Measurements from ENCODE around the gene GMPPA. TPM values are rescaled to one million over a fixed set of nuclear protein-coding genes. Genes with fewer than 3 reads are reported as not detected.

GMPPA gene
- total RNA-seq, 4 donors from 2014 or later, result 26.5 to 50.6 (median 42.6) TPM

DNA sequence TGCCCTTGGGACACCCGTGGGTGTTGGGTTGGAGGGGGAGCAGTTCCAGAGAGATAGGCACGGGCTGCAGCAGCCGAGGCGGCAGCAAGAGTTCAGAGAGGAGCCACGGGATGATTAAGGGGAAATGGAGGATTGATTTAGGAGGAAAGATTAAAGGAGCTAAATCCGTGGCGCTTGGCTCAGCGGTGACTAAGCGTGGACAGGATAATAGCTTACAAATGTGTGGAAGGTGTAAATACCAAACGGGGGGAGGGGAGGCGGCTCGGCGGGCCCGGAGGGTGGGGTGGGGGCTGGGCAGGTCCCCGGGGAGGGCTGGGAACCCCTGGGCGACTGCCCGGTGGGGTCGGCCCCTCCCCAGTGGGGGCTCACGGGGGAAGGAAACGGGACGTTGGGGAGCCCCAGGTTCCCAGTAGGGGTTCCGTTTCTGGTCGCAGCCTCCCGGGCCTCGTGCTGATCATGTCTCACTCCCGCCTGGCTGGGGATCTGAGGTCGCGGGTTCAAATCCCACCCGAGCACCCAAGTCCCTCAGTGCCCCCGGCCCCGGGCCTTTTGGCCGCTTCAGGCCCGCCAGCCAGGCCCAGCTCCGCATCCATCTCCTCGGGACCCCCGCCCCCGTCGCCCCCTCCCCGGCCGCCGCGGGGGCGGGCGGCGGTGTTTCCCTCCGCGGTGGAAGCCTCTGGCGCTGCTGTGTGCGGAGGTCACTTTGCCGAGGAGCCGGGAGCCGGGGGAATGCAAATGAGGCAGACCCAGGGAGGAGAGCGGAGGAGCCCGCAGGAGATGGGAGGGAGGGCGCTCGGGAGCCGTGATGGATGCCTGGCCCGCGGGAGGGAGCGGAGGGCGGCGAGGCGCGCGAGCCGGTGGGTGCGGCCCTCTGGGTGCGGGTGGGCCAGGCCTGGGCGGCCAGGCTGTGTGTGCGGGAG, 23.7 kb downstream of the GMPPA start:
- Histone ChIP-seq H3K27ac (no peak overlapping the region), H3K4me3 (replicated peaks in 1 of 3) (no peak overlapping the region)
- DNase-seq, result no peak

DNA sequence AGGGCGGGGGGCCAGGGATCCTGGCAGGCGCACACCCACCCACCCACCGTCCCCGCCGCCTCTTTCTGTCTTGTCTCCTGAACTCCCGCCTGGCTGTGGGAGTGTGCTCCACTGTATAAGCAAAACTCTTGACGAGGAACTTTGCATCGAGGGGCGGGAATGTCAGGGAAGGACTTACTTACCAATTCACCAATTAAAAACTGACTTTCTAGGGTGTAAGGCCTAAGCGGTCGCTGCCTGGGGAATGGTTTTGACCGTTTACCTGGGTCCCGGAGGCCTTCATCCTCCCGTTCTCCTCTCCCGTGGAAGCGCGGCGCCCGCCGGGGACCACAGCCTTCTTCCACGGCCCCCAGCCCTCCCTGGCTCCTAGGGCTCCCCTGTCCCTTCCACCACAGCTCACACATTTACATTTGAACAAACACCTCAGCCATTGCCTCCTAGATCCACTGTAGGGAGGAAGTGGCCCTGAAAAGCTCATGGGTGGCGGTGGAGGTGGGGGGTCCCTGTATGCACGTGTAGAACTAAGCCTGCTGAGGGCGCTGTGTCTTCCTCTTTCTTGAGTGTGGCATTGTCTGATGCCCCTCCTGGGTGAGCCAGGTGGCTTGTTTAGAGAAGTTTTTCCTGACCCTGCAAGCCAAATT, 24.5 kb downstream of the GMPPA start:
- intact Hi-C loops (cut with DNase I), result no loop called here
- TF ChIP-seq, protein P1, sequence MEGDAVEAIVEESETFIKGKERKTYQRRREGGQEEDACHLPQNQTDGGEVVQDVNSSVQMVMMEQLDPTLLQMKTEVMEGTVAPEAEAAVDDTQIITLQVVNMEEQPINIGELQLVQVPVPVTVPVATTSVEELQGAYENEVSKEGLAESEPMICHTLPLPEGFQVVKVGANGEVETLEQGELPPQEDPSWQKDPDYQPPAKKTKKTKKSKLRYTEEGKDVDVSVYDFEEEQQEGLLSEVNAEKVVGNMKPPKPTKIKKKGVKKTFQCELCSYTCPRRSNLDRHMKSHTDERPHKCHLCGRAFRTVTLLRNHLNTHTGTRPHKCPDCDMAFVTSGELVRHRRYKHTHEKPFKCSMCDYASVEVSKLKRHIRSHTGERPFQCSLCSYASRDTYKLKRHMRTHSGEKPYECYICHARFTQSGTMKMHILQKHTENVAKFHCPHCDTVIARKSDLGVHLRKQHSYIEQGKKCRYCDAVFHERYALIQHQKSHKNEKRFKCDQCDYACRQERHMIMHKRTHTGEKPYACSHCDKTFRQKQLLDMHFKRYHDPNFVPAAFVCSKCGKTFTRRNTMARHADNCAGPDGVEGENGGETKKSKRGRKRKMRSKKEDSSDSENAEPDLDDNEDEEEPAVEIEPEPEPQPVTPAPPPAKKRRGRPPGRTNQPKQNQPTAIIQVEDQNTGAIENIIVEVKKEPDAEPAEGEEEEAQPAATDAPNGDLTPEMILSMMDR (IDR thresholded peaks at IDR 0.05), result no peak
- TF ChIP-seq POLR2A (IDR thresholded peaks at IDR 0.05), result no peak
- DNase-seq, result no peak
- Histone ChIP-seq H3K36me3 (no peaks in the 10 kb centered on the region), H3K27ac (no peak overlapping the region), H3K9me3 (no peaks in the 10 kb centered on the region), H3K27me3 (peaks cover 18% of the 10 kb centered on the region), H3K4me1 (peaks cover 10 to 16% of the 10 kb centered on the region in 2 donors), H3K4me3 (replicated peaks in 1 of 3) (no peak overlapping the region)
- WGBS, 2 donors, result 15 to 27% methylated on average over 19 to 24 of the region's 24 CpGs

More for the DNA sequence above, 23.7 kb downstream of the GMPPA start:
- Histone ChIP-seq H3K4me1 (peaks cover 10 to 16% of the 10 kb centered on the region in 2 donors), H3K9me3 (no peaks in the 10 kb centered on the region), H3K36me3 (no peaks in the 10 kb centered on the region), H3K27me3 (peaks cover 18% of the 10 kb centered on the region)
- intact Hi-C loops (cut with DNase I), result no loop called here
- WGBS, 2 donors, result 4 to 5% methylated on average over 37 to 48 of the region's 70 CpGs
- no peak for TF ChIP-seq POLR2A (IDR thresholded peaks at IDR 0.05)

DNA sequence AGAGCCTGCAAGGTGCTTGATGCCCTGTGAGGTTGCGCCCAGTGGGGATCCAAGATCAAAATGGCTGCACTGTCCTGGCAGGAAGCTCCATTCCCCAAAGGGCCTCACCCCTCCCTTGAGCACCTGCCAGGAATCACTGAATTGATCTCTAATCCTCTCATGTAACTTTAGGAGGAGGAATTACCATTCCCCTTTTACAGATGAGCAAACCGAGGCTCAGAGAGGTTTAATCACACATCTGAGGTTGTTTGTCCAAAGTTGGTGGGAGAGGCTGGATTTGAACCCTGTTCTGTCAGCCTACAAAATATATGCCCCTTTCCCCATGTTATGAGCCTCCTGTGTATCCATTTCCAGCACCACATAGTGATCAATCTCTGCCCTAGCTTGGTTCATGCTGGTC, 26.1 kb downstream of the GMPPA start:
- no peaks in the 10 kb centered on the region for H3K36me3 ChIP-seq
- no peak overlapping the region for H3K27ac ChIP-seq
- peaks cover 18% of the 10 kb centered on the region for H3K27me3 ChIP-seq
- intact Hi-C loops (cut with DNase I), result loop anchor here (5.0 kb wide), 2 partner anchors 33 to 48 kb away; no protein-coding TSS in a partner anchor
- no peak for TF ChIP-seq POLR2A (IDR thresholded peaks at IDR 0.05)
- H3K9me3 ChIP-seq, result no peaks in the 10 kb centered on the region
- 89 to 91% methylated on average over 2 of the region's 2 CpGs for WGBS, 2 donors
- no peak overlapping the region for H3K4me3 ChIP-seq (replicated peaks in 1 of 3)
- no peak for DNase-seq
- H3K4me1 ChIP-seq, result peaks cover 10 to 16% of the 10 kb centered on the region in 2 donors

DNA sequence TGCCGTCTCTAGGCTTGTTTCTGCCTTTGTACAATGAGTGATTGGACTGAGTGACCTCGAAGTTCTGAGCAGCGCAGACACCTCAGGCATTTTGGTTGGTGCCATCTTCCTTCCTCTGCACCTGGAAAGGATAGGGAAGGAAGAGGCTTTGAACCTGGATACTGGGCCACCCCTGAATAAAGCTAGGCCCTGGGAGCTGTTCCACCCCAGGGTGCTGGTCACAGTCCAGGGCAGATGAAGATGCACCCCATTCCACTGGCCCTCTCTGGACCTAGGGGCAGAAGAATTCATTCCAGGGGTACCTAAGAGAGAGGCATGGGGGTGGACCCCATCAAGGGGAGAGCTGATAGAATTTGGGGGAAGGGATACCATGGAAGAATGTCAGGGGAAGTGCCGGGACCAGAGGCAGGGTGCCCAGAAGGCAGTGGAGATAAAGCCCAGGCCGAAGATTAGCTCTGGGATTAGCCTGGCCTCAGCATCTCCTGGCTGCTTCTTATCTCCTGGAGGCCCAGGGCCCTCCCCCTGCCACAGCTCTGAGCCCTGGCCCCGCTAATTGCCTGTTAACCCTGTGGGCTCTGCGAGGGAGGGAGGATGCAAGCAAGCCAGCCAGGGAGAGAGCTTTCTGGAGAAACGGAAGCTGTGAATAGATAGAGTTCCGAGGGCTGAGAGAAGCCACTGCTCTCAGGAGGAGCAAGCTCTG, 27.0 kb downstream of the GMPPA start:
- no peak for DNase-seq
- Histone ChIP-seq H3K4me3 (replicated peaks in 1 of 3) (no peak overlapping the region), H3K27me3 (peaks cover 18% of the 10 kb centered on the region), H3K27ac (no peak overlapping the region), H3K36me3 (no peaks in the 10 kb centered on the region), H3K9me3 (no peaks in the 10 kb centered on the region), H3K4me1 (peaks cover 10 to 16% of the 10 kb centered on the region in 2 donors)
- 60 to 61% methylated on average over 9 of the region's 9 CpGs for WGBS, 2 donors
- no peak for TF ChIP-seq POLR2A (IDR thresholded peaks at IDR 0.05)
- TF ChIP-seq, protein P1 (IDR thresholded peaks at IDR 0.05), result no peak
- intact Hi-C loops (cut with DNase I), result loop anchor here (5.0 kb wide), 2 partner anchors 33 to 48 kb away; no protein-coding TSS in a partner anchor

DNA sequence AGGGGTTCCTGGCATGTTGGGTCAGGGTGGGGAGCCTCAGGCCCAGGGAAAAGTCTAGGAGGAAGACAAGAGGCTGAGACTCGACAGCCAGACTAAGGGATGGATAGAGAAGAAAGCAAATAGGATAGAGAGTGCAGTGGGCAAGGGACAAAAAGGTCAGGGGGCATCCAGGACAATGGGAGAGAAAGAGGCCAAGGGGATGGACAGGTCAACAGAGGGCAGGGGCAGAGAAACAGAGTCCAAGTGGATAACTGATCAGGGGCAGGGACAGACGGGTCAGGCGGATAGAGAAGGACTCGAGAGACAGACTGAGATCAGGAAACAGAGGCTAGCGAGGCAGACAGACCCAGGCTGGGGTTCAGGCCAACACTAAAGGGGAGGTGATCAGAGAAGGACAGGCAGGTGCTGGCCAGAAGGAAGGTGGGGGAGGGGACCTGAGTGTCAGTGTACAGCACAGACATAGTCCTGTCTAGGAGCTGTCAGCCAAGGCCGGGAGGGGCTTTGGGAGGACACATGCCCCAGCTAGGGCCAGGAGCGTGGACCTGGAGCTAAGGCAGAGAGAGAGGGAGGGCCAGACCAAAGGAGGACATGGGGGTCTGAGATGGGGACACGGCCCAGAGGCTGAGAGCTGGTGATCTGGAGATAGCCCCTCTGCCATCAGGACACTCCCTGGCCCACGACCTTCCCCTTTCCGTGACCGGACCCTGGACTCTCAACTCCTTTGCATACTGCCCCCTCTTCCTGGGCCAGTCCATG, 27.8 kb downstream of the GMPPA start:
- Histone ChIP-seq H3K27me3 (peaks cover 18% of the 10 kb centered on the region), H3K4me3 (replicated peaks in 1 of 3) (no peak overlapping the region), H3K4me1 (peaks cover 10 to 16% of the 10 kb centered on the region in 2 donors), H3K36me3 (no peaks in the 10 kb centered on the region), H3K27ac (no peak overlapping the region), H3K9me3 (no peaks in the 10 kb centered on the region)
- DNase-seq, result no peak
- intact Hi-C loops (cut with DNase I), result loop anchor here (5.0 kb wide), 2 partner anchors 34 to 49 kb away; no protein-coding TSS in a partner anchor
- WGBS, 2 donors, result 52 to 54% methylated on average over 10 of the region's 11 CpGs
- no peak for TF ChIP-seq POLR2A (IDR thresholded peaks at IDR 0.05)
- TF ChIP-seq, protein P1 (IDR thresholded peaks at IDR 0.05), result no peak

Data from thyroid gland (tissue), 4 donors.